PFSK-1 (cell line): ENCODE measurements around the gene RICTOR.

Experiments
- FOXP2 ChIP-seq: optimal IDR thresholded peaks from 2 replicates; pipeline ENCODE3; 2011; ENCODE audit warnings: borderline replicate concordance, control low read depth, inconsistent platforms; ENCODE audit not compliant: insufficient read depth; ENCODE audit errors: extremely low read length, extremely low read depth
- POLR2AphosphoS5 ChIP-seq: IDR thresholded peaks from 2 replicates; pipeline ENCODE4 v1.6.1; 2012; ENCODE audit warnings: low read depth, mild to moderate bottlenecking, control low read depth, low read length, moderate library complexity
- REST ChIP-seq, 2 experiments: IDR thresholded peaks; 2 replicates each; pipeline versions ENCODE4 v1.6.1 to v1.8.0; 2011 to 2012; ENCODE audit warnings: low read depth in 2 of 2, low read length in 2 of 2, control low read depth in 1 of 2, inconsistent platforms in 1 of 2, mild to moderate bottlenecking in 1 of 2, moderate library complexity in 1 of 2; ENCODE audit not compliant: insufficient read depth in 1 of 2
- SIN3A ChIP-seq: IDR thresholded peaks from 2 replicates; pipeline ENCODE4 v1.6.1; 2012; ENCODE audit warnings: mild to moderate bottlenecking, low read length, moderate library complexity, borderline replicate concordance; ENCODE audit not compliant: insufficient read depth
- TAF1 ChIP-seq: IDR thresholded peaks from 2 replicates; pipeline ENCODE4 v1.6.1; 2012; ENCODE audit warnings: low read length, control low read depth, borderline replicate concordance; ENCODE audit not compliant: insufficient read depth

Gene RICTOR

GRCh38 chr5:39031041-39031440, 43.2 kb downstream of the RICTOR start:
- TF ChIP-seq FOXP2, result no peak
- TF ChIP-seq POLR2AphosphoS5, result no peak
- TF ChIP-seq SIN3A, result no peak
- no peak for TF ChIP-seq TAF1
- TF ChIP-seq REST (IDR thresholded peaks at IDR 0.05; ENCODE audit: insufficient read depth in 1 of 2, low read depth in 2 of 2, low read length in 2 of 2), result no peak

DNA sequence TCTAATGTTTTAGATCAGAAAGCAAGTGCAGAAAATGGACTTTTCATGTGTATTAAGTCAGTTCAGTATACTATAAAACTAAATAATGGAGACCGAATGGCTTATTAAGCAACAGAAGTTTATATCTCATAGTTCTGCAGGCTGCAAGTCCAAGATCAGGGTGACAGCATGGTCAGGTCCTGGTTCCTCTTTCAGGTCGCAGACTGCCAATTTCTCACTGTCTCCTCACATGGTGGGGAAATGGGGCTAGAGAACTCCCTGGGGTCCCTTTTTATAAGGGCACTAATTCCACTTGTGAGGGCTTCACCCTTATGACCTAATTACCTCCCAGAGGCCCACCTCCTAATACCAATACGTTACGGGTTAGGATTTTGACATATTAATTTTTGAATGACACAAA, 48.7 kb downstream of the RICTOR start:
- TF ChIP-seq POLR2AphosphoS5 (no peak), FOXP2 (no peak), SIN3A (no peak), TAF1 (no peak), REST (IDR thresholded peaks at IDR 0.05; ENCODE audit: insufficient read depth in 1 of 2, low read depth in 2 of 2, low read length in 2 of 2) (no peak)

GRCh38 chr5:39024884-39025283, 49.3 kb downstream of the RICTOR start:
- no peak for TF ChIP-seq REST (IDR thresholded peaks at IDR 0.05; ENCODE audit: insufficient read depth in 1 of 2, low read depth in 2 of 2, low read length in 2 of 2)
- TF ChIP-seq SIN3A, result no peak
- TF ChIP-seq POLR2AphosphoS5, result no peak
- no peak for TF ChIP-seq TAF1
- no peak for TF ChIP-seq FOXP2

DNA sequence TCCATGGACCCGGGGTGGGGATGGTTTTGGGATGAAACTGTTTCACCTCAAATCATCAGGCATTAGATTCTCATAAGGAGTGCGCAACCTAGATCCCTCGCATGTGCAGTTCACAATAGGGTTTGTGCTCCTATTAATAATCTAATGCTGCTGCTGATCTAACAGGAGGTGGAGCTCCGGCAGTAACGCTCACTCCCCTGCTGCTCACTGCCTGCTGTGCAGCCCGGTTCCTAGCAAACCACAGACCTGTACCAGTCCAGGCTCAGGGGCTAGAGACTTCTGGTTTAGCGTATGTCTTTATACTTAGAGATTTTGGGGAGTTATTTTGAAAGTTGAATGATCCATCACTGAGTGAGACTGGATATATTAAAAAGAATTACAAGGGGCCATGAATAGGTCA, 50.2 kb downstream of the RICTOR start:
- TF ChIP-seq FOXP2 (no peak), REST (IDR thresholded peaks at IDR 0.05; ENCODE audit: insufficient read depth in 1 of 2, low read depth in 2 of 2, low read length in 2 of 2) (no peak), SIN3A (no peak), TAF1 (no peak), POLR2AphosphoS5 (no peak)

- no peak for TF ChIP-seq POLR2AphosphoS5
- TF ChIP-seq SIN3A, result no peak
- no peak for TF ChIP-seq TAF1
- TF ChIP-seq REST (IDR thresholded peaks at IDR 0.05; ENCODE audit: insufficient read depth in 1 of 2, low read depth in 2 of 2, low read length in 2 of 2), result no peak
- no peak for TF ChIP-seq FOXP2
Observed at GRCh38 chr5:39023121-39023520, 51.1 kb downstream of the RICTOR start.
